ENCODE results near the gene THSD4.

Gene THSD4

DNA sequence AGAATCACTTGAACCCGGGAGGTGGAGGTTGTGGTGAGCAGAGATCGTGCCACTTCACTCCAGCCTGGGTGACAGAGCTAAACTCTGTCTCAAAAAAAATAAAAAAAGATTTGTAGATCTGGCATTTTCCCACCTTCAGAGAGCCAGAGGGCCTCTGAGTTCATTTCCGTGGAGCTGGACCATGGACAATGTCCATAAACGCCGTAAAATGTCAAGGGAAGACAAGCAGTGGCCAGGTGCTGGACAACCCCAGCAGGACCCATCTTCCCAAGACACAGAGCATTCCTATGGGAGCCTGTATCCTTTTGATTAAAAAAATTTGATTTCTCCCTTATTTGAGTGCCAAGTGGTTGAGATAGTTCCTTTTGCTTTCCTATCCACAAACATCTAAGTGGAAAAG is 627.7 kb downstream of the THSD4 start:
- Histone ChIP-seq H3K27me3 (ENCODE audit: insufficient read depth, low read length) (no peaks in the 10 kb centered on the region), H2AFZ (ENCODE audit: low read length, unreplicated experiment) (no peak overlapping the region), H3K79me2 (ENCODE audit: control insufficient read depth, insufficient read depth, low read length, unreplicated experiment) (no peaks in the 10 kb centered on the region), H3K27ac (ENCODE audit: low read depth, low read length) (no peak overlapping the region), H3K36me3 (ENCODE audit: insufficient read depth, low read length) (no peaks in the 10 kb centered on the region), H3K4me3 (ENCODE audit: low read depth, low read length) (no peak overlapping the region), H3K4me1 (ENCODE audit: control insufficient read depth, insufficient read depth, low read length, unreplicated experiment) (peaks cover 13% of the 10 kb centered on the region)

DNA sequence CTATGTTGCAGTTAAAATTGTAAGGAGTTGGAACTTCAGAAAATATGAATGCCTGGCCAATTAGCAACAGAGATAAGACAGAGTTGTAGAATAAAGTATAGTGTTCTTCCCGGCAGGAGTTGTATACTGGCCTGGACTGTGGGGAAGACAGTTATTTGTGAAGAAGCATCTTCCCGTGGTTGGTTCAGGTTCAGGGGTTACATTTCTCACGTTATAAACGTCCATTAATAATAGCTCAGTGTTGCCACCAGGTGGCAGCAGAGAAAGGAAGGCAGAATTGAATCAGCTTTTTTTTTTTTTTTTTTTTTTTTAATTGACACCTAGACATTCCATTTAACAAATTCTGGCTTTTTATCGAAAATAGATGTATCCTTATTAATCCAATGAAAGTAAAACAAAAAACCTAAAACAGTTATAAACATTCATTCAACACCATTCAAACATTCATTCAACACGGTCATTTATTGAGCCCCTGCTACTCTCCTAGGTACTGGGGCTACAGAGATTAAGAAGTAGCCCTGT is 628.7 kb downstream of the THSD4 start:
- H2AFZ ChIP-seq (ENCODE audit: low read length, unreplicated experiment), result no peak overlapping the region
- peaks cover 22% of the 10 kb centered on the region for H3K4me1 ChIP-seq (ENCODE audit: control insufficient read depth, insufficient read depth, low read length, unreplicated experiment)
- H3K36me3 ChIP-seq (ENCODE audit: insufficient read depth, low read length), result no peaks in the 10 kb centered on the region
- H3K79me2 ChIP-seq (ENCODE audit: control insufficient read depth, insufficient read depth, low read length, unreplicated experiment), result no peaks in the 10 kb centered on the region
- no peak overlapping the region for H3K4me3 ChIP-seq (ENCODE audit: low read depth, low read length)
- no peak overlapping the region for H3K27ac ChIP-seq (ENCODE audit: low read depth, low read length)
- H3K27me3 ChIP-seq (ENCODE audit: insufficient read depth, low read length), result no peaks in the 10 kb centered on the region

DNA sequence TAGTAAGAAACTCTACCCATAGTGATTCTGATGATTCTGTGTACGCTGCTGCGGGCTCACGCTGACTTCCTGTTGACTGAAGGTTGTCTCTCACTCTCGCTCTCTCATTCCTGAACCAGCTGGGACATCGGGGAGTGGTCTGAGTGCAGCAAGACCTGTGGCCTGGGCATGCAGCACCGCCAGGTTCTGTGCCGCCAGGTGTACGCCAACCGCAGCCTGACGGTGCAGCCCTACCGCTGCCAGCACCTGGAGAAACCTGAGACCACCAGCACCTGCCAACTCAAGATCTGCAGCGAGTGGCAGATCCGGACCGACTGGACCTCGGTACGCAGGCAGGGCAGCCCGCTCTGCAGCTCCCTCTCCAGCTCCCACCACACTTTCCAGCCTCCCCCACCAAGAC is 631.4 kb downstream of the THSD4 start:
- no peak overlapping the region for H2AFZ ChIP-seq (ENCODE audit: low read length, unreplicated experiment)
- H3K79me2 ChIP-seq (ENCODE audit: control insufficient read depth, insufficient read depth, low read length, unreplicated experiment), result no peaks in the 10 kb centered on the region
- no peaks in the 10 kb centered on the region for H3K36me3 ChIP-seq (ENCODE audit: insufficient read depth, low read length)
- H3K4me3 ChIP-seq (ENCODE audit: low read depth, low read length), result no peak overlapping the region
- peaks cover 25% of the 10 kb centered on the region for H3K4me1 ChIP-seq (ENCODE audit: control insufficient read depth, insufficient read depth, low read length, unreplicated experiment)
- no peaks in the 10 kb centered on the region for H3K27me3 ChIP-seq (ENCODE audit: insufficient read depth, low read length)
- H3K27ac ChIP-seq (ENCODE audit: low read depth, low read length), result no peak overlapping the region

DNA sequence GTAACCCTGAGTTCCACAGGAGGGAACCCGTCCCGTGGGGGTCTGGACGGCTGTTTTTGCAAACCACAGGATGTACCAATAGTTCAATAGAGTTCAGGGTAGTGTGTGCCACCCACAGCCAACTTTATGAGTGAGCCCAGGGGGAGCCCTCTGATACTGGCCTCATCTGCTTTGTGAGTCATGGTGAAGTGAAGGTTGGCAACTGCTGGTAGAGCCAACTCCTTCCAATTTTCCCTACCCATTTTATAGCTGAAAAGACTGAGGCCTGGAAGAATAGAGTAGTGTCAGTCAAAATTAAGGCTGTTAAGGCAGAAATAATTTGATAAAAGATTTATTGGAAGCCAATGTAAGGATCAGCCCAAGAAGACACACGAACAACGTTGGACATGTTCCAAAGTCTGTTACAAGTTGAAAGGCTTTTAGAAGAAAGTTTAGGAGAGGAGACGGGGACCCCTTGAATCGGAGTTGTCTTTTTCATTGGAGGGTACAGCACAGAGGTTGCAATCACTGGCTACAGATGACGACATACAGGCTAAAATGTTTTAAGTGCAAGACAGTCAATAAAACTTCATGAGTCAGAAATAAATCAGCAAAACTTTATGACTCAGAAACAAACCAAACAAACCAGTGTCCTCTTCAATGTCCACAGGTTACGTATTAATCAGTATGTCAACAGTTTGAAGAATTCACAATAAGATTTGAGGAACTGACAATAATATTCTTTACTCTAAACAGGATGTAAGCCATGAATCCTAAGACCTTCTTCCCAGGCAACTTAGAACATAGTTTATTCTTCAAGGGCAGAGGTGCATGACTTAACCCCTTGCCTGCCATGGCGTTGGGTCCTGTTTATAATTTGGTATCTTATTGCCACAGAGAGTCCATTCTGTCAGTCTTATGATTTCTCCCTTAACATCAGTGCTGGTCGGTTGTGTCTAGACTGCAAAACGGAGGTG is 632.1 kb downstream of the THSD4 start:
- H3K4me1 ChIP-seq (ENCODE audit: control insufficient read depth, insufficient read depth, low read length, unreplicated experiment), result peaks cover 32% of the 10 kb centered on the region
- no peaks in the 10 kb centered on the region for H3K36me3 ChIP-seq (ENCODE audit: insufficient read depth, low read length)
- H3K79me2 ChIP-seq (ENCODE audit: control insufficient read depth, insufficient read depth, low read length, unreplicated experiment), result no peaks in the 10 kb centered on the region
- H2AFZ ChIP-seq (ENCODE audit: low read length, unreplicated experiment), result no peak overlapping the region
- peak overlapping the region; percentile 87 for H3K27ac ChIP-seq (ENCODE audit: low read depth, low read length)
- H3K4me3 ChIP-seq (ENCODE audit: low read depth, low read length), result 0 out of 2 replicates have a peak overlapping the region, but pooled peaks have one; percentile 0
- H3K27me3 ChIP-seq (ENCODE audit: insufficient read depth, low read length), result no peaks in the 10 kb centered on the region

DNA sequence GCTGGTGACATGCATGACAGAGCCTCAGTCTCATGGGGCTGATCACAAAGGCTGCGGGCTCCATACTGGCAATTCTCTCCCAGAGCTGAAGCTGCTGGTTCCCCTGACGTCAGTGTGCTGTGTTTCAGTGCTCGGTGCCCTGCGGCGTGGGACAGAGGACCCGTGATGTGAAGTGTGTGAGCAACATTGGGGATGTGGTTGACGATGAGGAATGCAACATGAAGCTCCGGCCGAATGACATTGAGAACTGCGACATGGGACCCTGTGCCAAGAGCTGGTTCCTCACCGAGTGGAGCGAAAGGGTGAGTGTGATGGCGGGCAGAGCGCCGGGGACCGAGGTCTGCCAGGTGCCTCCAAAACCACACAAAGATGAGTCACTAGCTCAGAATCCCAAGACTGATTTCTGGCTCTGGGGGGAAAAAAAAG is 633.0 kb downstream of the THSD4 start:
- Histone ChIP-seq H3K4me1 (ENCODE audit: control insufficient read depth, insufficient read depth, low read length, unreplicated experiment) (peaks cover 38% of the 10 kb centered on the region), H3K79me2 (ENCODE audit: control insufficient read depth, insufficient read depth, low read length, unreplicated experiment) (no peaks in the 10 kb centered on the region), H3K36me3 (ENCODE audit: insufficient read depth, low read length) (no peaks in the 10 kb centered on the region), H2AFZ (ENCODE audit: low read length, unreplicated experiment) (no peak overlapping the region), H3K27me3 (ENCODE audit: insufficient read depth, low read length) (no peaks in the 10 kb centered on the region), H3K27ac (ENCODE audit: low read depth, low read length) (peak overlapping the region; percentile 79), H3K4me3 (ENCODE audit: low read depth, low read length) (0 out of 2 replicates have a peak overlapping the region, but pooled peaks have one; percentile 0)

DNA sequence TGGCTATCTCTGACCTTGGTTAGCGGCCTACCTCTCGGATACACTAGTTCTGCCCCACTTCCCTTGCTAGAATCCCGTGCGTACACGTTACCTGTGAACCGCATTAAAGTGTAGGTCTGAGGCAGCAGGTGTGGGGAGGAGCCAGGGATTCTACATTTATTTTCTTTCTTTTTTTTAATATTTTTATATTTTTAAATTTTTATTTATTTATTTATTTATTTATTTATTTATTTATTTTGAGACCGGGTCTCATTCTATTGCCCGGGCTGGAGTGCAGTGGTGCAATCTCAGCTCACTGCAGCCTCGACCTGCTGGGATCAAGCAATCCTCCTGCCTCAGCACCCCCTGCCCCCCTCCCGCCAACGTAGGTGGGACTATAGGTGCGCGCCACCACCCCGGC is 634.2 kb downstream of the THSD4 start:
- peaks cover 43% of the 10 kb centered on the region for H3K4me1 ChIP-seq (ENCODE audit: control insufficient read depth, insufficient read depth, low read length, unreplicated experiment)

DNA sequence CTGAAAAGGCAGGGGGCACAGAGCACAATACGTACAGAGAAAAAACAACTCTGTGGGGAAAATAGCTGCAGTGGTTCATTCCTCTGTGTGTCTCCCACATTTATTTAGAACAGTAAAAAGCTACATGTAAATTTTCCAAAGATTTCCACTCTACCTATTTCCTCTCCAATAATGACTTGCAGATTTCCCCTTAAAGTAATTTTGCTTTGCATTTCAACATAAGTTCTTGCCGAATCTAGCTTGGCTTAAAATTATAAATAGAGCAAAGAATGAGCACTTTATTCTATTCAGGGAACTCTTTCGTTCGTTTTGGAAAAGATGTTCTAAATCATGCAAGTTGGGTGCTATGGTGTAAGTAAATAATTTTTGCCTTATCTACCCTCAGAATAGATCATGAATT is 636.9 kb downstream of the THSD4 start:
- Histone ChIP-seq H3K79me2 (ENCODE audit: control insufficient read depth, insufficient read depth, low read length, unreplicated experiment) (no peaks in the 10 kb centered on the region), H3K36me3 (ENCODE audit: insufficient read depth, low read length) (peaks cover 9% of the 10 kb centered on the region; the same call in 1 of the 2 replicates), H2AFZ (ENCODE audit: low read length, unreplicated experiment) (peak overlapping the region; percentile 35), H3K4me1 (ENCODE audit: control insufficient read depth, insufficient read depth, low read length, unreplicated experiment) (peaks cover 37% of the 10 kb centered on the region), H3K27ac (ENCODE audit: low read depth, low read length) (peak overlapping the region; percentile 86), H3K27me3 (ENCODE audit: insufficient read depth, low read length) (no peaks in the 10 kb centered on the region), H3K4me3 (ENCODE audit: low read depth, low read length) (peak overlapping the region; percentile 1; the same call in 1 of the 2 replicates)

More for the DNA sequence above, 634.2 kb downstream of the THSD4 start:
- Histone ChIP-seq H2AFZ (ENCODE audit: low read length, unreplicated experiment) (no peak overlapping the region), H3K79me2 (ENCODE audit: control insufficient read depth, insufficient read depth, low read length, unreplicated experiment) (no peaks in the 10 kb centered on the region), H3K27me3 (ENCODE audit: insufficient read depth, low read length) (no peaks in the 10 kb centered on the region), H3K4me3 (ENCODE audit: low read depth, low read length) (no peak overlapping the region), H3K27ac (ENCODE audit: low read depth, low read length) (no peak overlapping the region), H3K36me3 (ENCODE audit: insufficient read depth, low read length) (peaks cover 2% of the 10 kb centered on the region; the same call in 1 of the 2 replicates)

DNA sequence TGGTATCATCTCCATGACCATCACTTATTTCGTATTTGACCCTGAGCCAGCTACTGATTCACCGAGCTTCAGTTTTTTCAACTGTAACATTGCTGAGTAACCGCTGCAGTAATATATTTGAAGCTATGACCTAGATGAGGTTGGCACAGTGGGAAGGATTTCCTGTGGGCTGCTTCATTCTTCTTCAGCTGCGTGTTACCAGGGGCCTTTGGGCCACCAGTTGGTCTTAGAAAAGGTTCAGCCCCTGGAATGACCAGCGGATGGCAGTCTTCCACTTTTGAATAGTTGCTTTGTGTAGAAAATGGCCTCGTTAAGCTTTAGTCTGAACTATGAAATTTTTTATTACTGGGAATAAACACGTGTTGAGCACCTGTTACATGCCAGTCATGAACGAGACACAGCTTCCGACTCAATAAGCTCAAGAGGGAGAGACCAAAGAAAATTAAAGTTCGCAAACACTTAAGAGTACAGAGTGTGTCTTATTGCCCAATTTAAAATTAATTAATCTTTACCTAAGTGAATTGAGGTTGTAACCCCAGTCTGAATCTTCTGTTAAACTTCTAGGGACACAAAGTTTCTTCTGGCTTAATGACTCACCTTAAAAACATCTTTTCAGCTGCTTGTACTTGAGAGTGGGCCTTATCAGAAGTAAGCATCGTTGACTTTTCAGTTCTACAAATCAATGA is 637.5 kb downstream of the THSD4 start:
- Histone ChIP-seq H3K27ac (ENCODE audit: low read depth, low read length) (peak overlapping the region; percentile 86), H3K36me3 (ENCODE audit: insufficient read depth, low read length) (peaks cover 9% of the 10 kb centered on the region; the same call in 1 of the 2 replicates), H3K79me2 (ENCODE audit: control insufficient read depth, insufficient read depth, low read length, unreplicated experiment) (no peaks in the 10 kb centered on the region), H3K4me1 (ENCODE audit: control insufficient read depth, insufficient read depth, low read length, unreplicated experiment) (peaks cover 32% of the 10 kb centered on the region), H3K4me3 (ENCODE audit: low read depth, low read length) (peak overlapping the region; percentile 3; the same call in 1 of the 2 replicates), H3K27me3 (ENCODE audit: insufficient read depth, low read length) (no peaks in the 10 kb centered on the region), H2AFZ (ENCODE audit: low read length, unreplicated experiment) (no peak overlapping the region)

DNA sequence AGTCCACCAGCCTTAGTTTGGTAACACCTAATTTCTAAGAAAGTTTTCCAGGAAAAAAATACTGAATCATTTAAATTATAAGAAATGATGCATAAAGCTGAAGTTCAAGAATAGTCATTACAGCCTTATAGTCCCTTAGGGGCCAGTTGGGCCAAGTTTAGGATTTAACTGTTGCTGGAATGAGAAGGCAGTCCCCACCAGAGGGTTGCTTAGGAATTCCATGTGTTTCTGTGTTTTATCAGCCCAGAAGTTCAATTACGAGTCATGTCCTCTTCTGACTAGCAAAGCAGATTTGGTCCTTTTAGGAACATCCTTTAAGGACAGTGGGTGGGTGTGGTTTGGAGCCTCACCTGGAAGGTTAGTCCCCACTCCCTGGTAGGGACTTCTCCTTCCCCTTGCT is 638.1 kb downstream of the THSD4 start:
- peak overlapping the region; percentile 86 for H3K27ac ChIP-seq (ENCODE audit: low read depth, low read length)

DNA sequence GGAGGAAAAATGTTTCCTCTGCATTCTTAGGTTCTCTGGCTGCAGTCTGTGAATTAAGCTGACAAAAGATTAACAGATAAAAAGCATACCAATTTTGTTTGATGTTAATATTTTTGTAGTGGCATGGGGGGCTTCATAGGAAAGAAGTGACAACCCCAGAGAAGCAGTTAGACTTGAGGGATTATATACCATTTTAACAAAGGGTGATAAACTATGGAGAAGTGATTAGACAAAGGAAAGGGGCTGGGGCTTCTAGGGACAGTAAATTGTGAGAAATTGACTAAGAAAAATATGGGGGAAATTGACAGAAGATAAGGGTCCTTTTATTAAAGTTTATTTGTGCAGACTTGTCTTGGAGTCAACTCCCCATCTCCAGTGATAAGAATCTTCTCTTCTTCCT is 639.4 kb downstream of the THSD4 start:
- H3K79me2 ChIP-seq (ENCODE audit: control insufficient read depth, insufficient read depth, low read length, unreplicated experiment), result no peaks in the 10 kb centered on the region
- peaks cover 17% of the 10 kb centered on the region for H3K36me3 ChIP-seq (ENCODE audit: insufficient read depth, low read length)
- no peak overlapping the region for H2AFZ ChIP-seq (ENCODE audit: low read length, unreplicated experiment)
- no peak overlapping the region for H3K4me3 ChIP-seq (ENCODE audit: low read depth, low read length)
- no peaks in the 10 kb centered on the region for H3K27me3 ChIP-seq (ENCODE audit: insufficient read depth, low read length)
- peaks cover 18% of the 10 kb centered on the region for H3K4me1 ChIP-seq (ENCODE audit: control insufficient read depth, insufficient read depth, low read length, unreplicated experiment)
- H3K27ac ChIP-seq (ENCODE audit: low read depth, low read length), result no peak overlapping the region

More for the DNA sequence above, 638.1 kb downstream of the THSD4 start:
- Histone ChIP-seq H3K79me2 (ENCODE audit: control insufficient read depth, insufficient read depth, low read length, unreplicated experiment) (no peaks in the 10 kb centered on the region), H2AFZ (ENCODE audit: low read length, unreplicated experiment) (peak overlapping the region; percentile 22), H3K4me1 (ENCODE audit: control insufficient read depth, insufficient read depth, low read length, unreplicated experiment) (peaks cover 26% of the 10 kb centered on the region), H3K4me3 (ENCODE audit: low read depth, low read length) (peak overlapping the region; percentile 3; the same call in 1 of the 2 replicates), H3K27me3 (ENCODE audit: insufficient read depth, low read length) (no peaks in the 10 kb centered on the region), H3K36me3 (ENCODE audit: insufficient read depth, low read length) (peaks cover 9% of the 10 kb centered on the region; the same call in 1 of the 2 replicates)

All from ACC112 (cell line).